GM12892 (cell line): ENCODE data around the gene CTNS.

ENCODE experiments used
- POLR2A ChIP-seq: IDR thresholded peaks from 2 replicates; pipeline ENCODE4 v1.6.1; 2011; ENCODE audit warnings: low read depth, low read length, control low read depth
- POLR2AphosphoS5 ChIP-seq: IDR thresholded peaks from 2 replicates; pipeline ENCODE4 v1.6.1; 2011; ENCODE audit warnings: low read depth, low read length, control low read depth
- TAF1 ChIP-seq: IDR thresholded peaks from 2 replicates; pipeline ENCODE4 v1.6.1; 2011; ENCODE audit warnings: low read depth, mild to moderate bottlenecking, control low read depth, low read length, borderline replicate concordance

GRCh38 chr17:3630781-3631180 lies 5.8 kb upstream of the CTNS start:
- no peak for TF ChIP-seq POLR2A
- TF ChIP-seq POLR2AphosphoS5 = no peak
- no peak for TF ChIP-seq TAF1
